H1 (cell line): ENCODE data around the gene SH3GL1. TPM values are rescaled to one million over a fixed set of nuclear protein-coding genes. Genes with fewer than 3 reads are reported as not detected.

Experiments
- CTCF ChIA-PET: fragments of 300-600 bp; sonication (Branson Sonifier 250); formaldehyde crosslinking; loops from one replicate; lab custom pipeline; 2021; ENCODE audit not compliant: partially characterized antibody; lab: Charles Lee
- POLR2A ChIA-PET: fragments of 300-600 bp; sonication (Branson Sonifier 250); formaldehyde crosslinking; loops from one replicate; lab custom pipeline; 2021; ENCODE audit warnings: inconsistent platforms; ENCODE audit not compliant: partially characterized antibody; lab: Charles Lee
- DNase-seq, 2 experiments: peaks; one replicate each; pipeline versions ENCODE4 v3.0.0 to v3.0.0-alpha.2; 2010 to 2022; ENCODE audit warnings: low spot score in 2 of 2, low read depth in 1 of 2, mixed read lengths in 1 of 2
- FAIRE-seq: peaks from 2 replicates; lab custom pipeline; 2011; peaks lifted over from hg19 to GRCh38; lab: Jason Lieb, UNC
- H2AFZ ChIP-seq: 2 replicates; pipeline ENCODE4 v1.8.1; 2012; ENCODE audit warnings: low read length, inconsistent platforms
- H2AK5ac ChIP-seq: 2 replicates; pipeline ENCODE4 v1.6.1; 2013; ENCODE audit warnings: low read depth, low read length
- H2BK120ac ChIP-seq: replicated peaks from 2 replicates; pipeline ENCODE3; 2013; ENCODE audit warnings: low read depth, low read length, inconsistent platforms
- H2BK12ac ChIP-seq: 2 replicates; pipeline ENCODE4 v1.6.1; 2013; ENCODE audit warnings: low read depth, low read length
- H2BK15ac ChIP-seq: 2 replicates; pipeline ENCODE4 v1.6.1; 2013; ENCODE audit warnings: low read length
- H2BK20ac ChIP-seq: 2 replicates; pipeline ENCODE4 v1.6.1; 2013; ENCODE audit warnings: low read length
- H2BK5ac ChIP-seq: 2 replicates; pipeline ENCODE4 v1.6.1; 2013; ENCODE audit warnings: low read depth, low read length
- H3K14ac ChIP-seq: 2 replicates; pipeline ENCODE4 v1.6.1; 2013; ENCODE audit warnings: inconsistent platforms; ENCODE audit not compliant: insufficient read length
- H3K18ac ChIP-seq: 2 replicates; pipeline ENCODE4 v1.6.1; 2013; ENCODE audit warnings: low read length; ENCODE audit errors: extremely low read depth
- H3K23ac ChIP-seq: 2 replicates; pipeline ENCODE4 v1.6.1; 2013; ENCODE audit warnings: inconsistent platforms; ENCODE audit not compliant: insufficient read length
- H3K23me2 ChIP-seq: 2 replicates; pipeline ENCODE4 v1.6.1; 2013; ENCODE audit warnings: low read depth, low read length
- H3K27ac ChIP-seq: 2 replicates; pipeline ENCODE4 v1.6.1; 2011; ENCODE audit warnings: low read depth, low read length, inconsistent platforms
- H3K27me3 ChIP-seq, 4 experiments: replicated peaks in 1 of 4; 1 replicate in 1 of 4; 2 replicates in 3 of 4; pipeline versions ENCODE4 v1.6.1 to v1.8.1; 2011 to 2013; ENCODE audit warnings: low read length in 3 of 4, mild to moderate bottlenecking in 3 of 4, inconsistent platforms in 2 of 4, mixed read lengths in 2 of 4, moderate library complexity in 1 of 4; ENCODE audit not compliant: control insufficient read depth in 3 of 4, insufficient read depth in 3 of 4; ENCODE audit errors: extremely low read depth in 1 of 4
- H3K36me3 ChIP-seq, 4 experiments: 2 replicates each; pipeline versions ENCODE4 v1.6.1 to v1.8.1; 2011 to 2013; ENCODE audit warnings: mild to moderate bottlenecking in 4 of 4, low read length in 3 of 4, moderate library complexity in 2 of 4, control low read depth in 1 of 4, inconsistent platforms in 1 of 4; ENCODE audit not compliant: insufficient read depth in 4 of 4, control insufficient read depth in 2 of 4
- H3K4ac ChIP-seq: replicated peaks from 2 replicates; pipeline ENCODE3; 2013; ENCODE audit warnings: low read length, low read depth, mixed read lengths, inconsistent platforms; ENCODE audit not compliant: insufficient read length
- H3K4me1 ChIP-seq, 4 experiments: replicated peaks in 1 of 4; 1 replicate in 1 of 4; 2 replicates in 3 of 4; pipeline versions ENCODE4 v1.6.1 to v1.8.1; 2011 to 2013; ENCODE audit warnings: low read length in 3 of 4, inconsistent platforms in 2 of 4, mixed read lengths in 1 of 4; ENCODE audit not compliant: insufficient read depth in 4 of 4, control insufficient read depth in 3 of 4
- H3K4me2 ChIP-seq, 2 experiments: 2 replicates each; pipeline versions ENCODE4 v1.6.1 to v1.8.1; 2011 to 2013; ENCODE audit warnings: low read depth in 2 of 2, low read length in 2 of 2, control low read depth in 1 of 2, inconsistent platforms in 1 of 2, mild to moderate bottlenecking in 1 of 2; ENCODE audit not compliant: insufficient read depth in 1 of 2
- H3K4me3 ChIP-seq, 4 experiments: fragments of 200-600, 300-600 bp in 1 of 4; sonication (generic), shearing (Covaris generic), sonication (Bioruptor Twin) in 1 of 4; 2 replicates each; pipeline versions ENCODE4 v1.5.1 to v1.8.1; 2011 to 2016; ENCODE audit warnings: low read length in 4 of 4, low read depth in 3 of 4, control low read depth in 2 of 4, inconsistent platforms in 2 of 4, mild to moderate bottlenecking in 2 of 4, mixed read lengths in 1 of 4, moderate library complexity in 1 of 4; ENCODE audit not compliant: insufficient read depth in 2 of 4; ENCODE audit errors: extremely low read depth in 1 of 4
- H3K56ac ChIP-seq: replicated peaks from 2 replicates; pipeline ENCODE3; 2013; ENCODE audit warnings: low read depth, mild to moderate bottlenecking, mixed read lengths, low read length, inconsistent platforms; ENCODE audit not compliant: insufficient read length
- H3K79me1 ChIP-seq: 2 replicates; pipeline ENCODE4 v1.6.1; 2013; ENCODE audit warnings: low read depth, low read length, control low read depth
- H3K79me2 ChIP-seq, 2 experiments: 2 replicates each; pipeline versions ENCODE4 v1.6.1 to v1.8.1; 2012 to 2013; ENCODE audit warnings: low read length in 2 of 2, mild to moderate bottlenecking in 2 of 2, inconsistent platforms in 1 of 2; ENCODE audit not compliant: insufficient read depth in 2 of 2, control insufficient read depth in 1 of 2
- H3K9ac ChIP-seq, 4 experiments: replicated peaks in 1 of 4; 1 replicate in 1 of 4; 2 replicates in 3 of 4; pipeline versions ENCODE4 v1.6.1 to v1.8.1; 2011 to 2013; ENCODE audit warnings: low read depth in 3 of 4, low read length in 3 of 4, control low read depth in 2 of 4, mild to moderate bottlenecking in 2 of 4, moderate library complexity in 2 of 4, inconsistent platforms in 1 of 4; ENCODE audit errors: extremely low read depth in 1 of 4
- H3K9me3 ChIP-seq, 2 experiments: 2 replicates each; pipeline versions ENCODE4 v1.6.1 to v1.8.1; 2012 to 2013; ENCODE audit warnings: mild to moderate bottlenecking in 2 of 2, moderate library complexity in 2 of 2, control low read depth in 1 of 2, inconsistent platforms in 1 of 2, low read depth in 1 of 2, low read length in 1 of 2, mixed read lengths in 1 of 2; ENCODE audit not compliant: insufficient read depth in 2 of 2
- H4K20me1 ChIP-seq, 2 experiments: replicated peaks in 1 of 2; 2 replicates each; pipeline versions ENCODE3 to v1.8.1; 2011 to 2013; ENCODE audit warnings: inconsistent platforms in 2 of 2, low read length in 2 of 2, mild to moderate bottlenecking in 1 of 2; ENCODE audit not compliant: insufficient read depth in 2 of 2, control insufficient read depth in 1 of 2
- H4K5ac ChIP-seq: 2 replicates; pipeline ENCODE4 v1.6.1; 2013; ENCODE audit warnings: low read length, low read depth, mixed read lengths, inconsistent platforms; ENCODE audit not compliant: insufficient read length
- H4K8ac ChIP-seq: 2 replicates; pipeline ENCODE4 v1.8.0; 2013; ENCODE audit warnings: mild to moderate bottlenecking, moderate library complexity, low read length, inconsistent platforms; ENCODE audit not compliant: insufficient read depth; ENCODE audit errors: extremely low read depth
- H4K91ac ChIP-seq: replicated peaks from 2 replicates; pipeline ENCODE3; 2013; ENCODE audit warnings: low read length, mixed read lengths, inconsistent platforms; ENCODE audit not compliant: insufficient read length
- ATF3 ChIP-seq: IDR thresholded peaks from 2 replicates; pipeline ENCODE4 v1.6.1; 2011; ENCODE audit warnings: low read depth, mild to moderate bottlenecking, low read length; ENCODE audit not compliant: insufficient read depth
- CBX5 ChIP-seq: fragments of 300-800, 300-1000 bp; sonication (generic); IDR thresholded peaks from 2 replicates; pipeline ENCODE4 v1.7.1; 2016; ENCODE audit warnings: antibody characterized with exemption, low read length, low read depth
- CEBPB ChIP-seq: IDR thresholded peaks from 2 replicates; pipeline ENCODE4 v1.6.1; 2012; ENCODE audit warnings: low read depth, low read length
- CREB1 ChIP-seq: IDR thresholded peaks from 2 replicates; pipeline ENCODE4 v1.6.1; 2012; ENCODE audit warnings: inconsistent platforms
- CTBP2 ChIP-seq: IDR thresholded peaks from 2 replicates; pipeline ENCODE4 v1.7.0; 2011; ENCODE audit warnings: borderline replicate concordance, mild to moderate bottlenecking, moderate library complexity, mixed read lengths, low read length; ENCODE audit not compliant: insufficient read depth, insufficient read length
- KDM1A ChIP-seq: fragments of 200-600, 300-600 bp; sonication (generic); IDR thresholded peaks from 2 replicates; pipeline ENCODE4 v1.7.1; 2016; ENCODE audit warnings: mild to moderate bottlenecking, low read length, borderline replicate concordance
- KDM4A ChIP-seq: IDR thresholded peaks from one replicate; pipeline ENCODE4 v1.7.1; 2012; ENCODE audit warnings: low read depth, mild to moderate bottlenecking, moderate library complexity, low read length, inconsistent platforms; ENCODE audit not compliant: severe bottlenecking
- NANOG ChIP-seq: IDR thresholded peaks from 2 replicates; pipeline ENCODE4 v1.6.1; 2011; ENCODE audit warnings: low read length, low read depth, mild to moderate bottlenecking, inconsistent platforms; ENCODE audit not compliant: insufficient read depth, poor library complexity, severe bottlenecking
- POU5F1 ChIP-seq: IDR thresholded peaks from 2 replicates; pipeline ENCODE4 v1.6.1; 2011; ENCODE audit warnings: low read depth, mild to moderate bottlenecking, low read length, moderate library complexity
- SIX5 ChIP-seq: IDR thresholded peaks from 2 replicates; pipeline ENCODE4 v1.6.1; 2011; ENCODE audit warnings: mild to moderate bottlenecking, low read depth, low read length
- TEAD4 ChIP-seq: IDR thresholded peaks from 2 replicates; pipeline ENCODE4 v1.6.1; 2012; ENCODE audit warnings: low read depth, low read length, inconsistent platforms, mixed read lengths
- WGBS, 2 experiments: shearing (Covaris generic) in 1 of 2; methylation state at CpG; one replicate each; pipeline versions ENCODE4 v1.1.6 to v1.1.7; 2013 to 2015; ENCODE audit warnings: low lambda C conversion rate in 2 of 2, mixed read lengths in 2 of 2, inconsistent platforms in 1 of 2, low coverage in 1 of 2, missing lambda C conversion rate in 1 of 2; ENCODE audit not compliant: insufficient replicate concordance in 2 of 2, insufficient coverage in 1 of 2, insufficient read length in 1 of 2; ENCODE audit errors: extremely low coverage in 1 of 2, missing lambda C conversion rate in 1 of 2; 5-methylcytosine and 5-hydroxymethylcytosine counted together
- polyA plus RNA-seq, 7 experiments: library from polyadenylated mRNA; depleted of rRNA in 3 of 7; stranded (reverse) in 5 of 7; unstranded in 2 of 7; fragments of >200 nt in 5 of 7; fragments of 200-250 nt in 2 of 7; gene quantifications; 1 replicate in 5 of 7; 2 replicates in 1 of 7; 4 replicates in 1 of 7; pipeline versions ENCODE4 v1.2.1 to v1.2.3, GENCODE V29; 2011 to 2013; ENCODE audit warnings: missing spikeins in 2 of 7, mixed read lengths in 2 of 7
- total RNA-seq: library from RNA; stranded (reverse); fragmentation: NEBNext Ultra II Directional; extraction: Animal tissue kit (Norgen Biotek cat#: 25700); gene quantifications from 2 replicates; pipeline ENCODE4 v1.2.1, GENCODE V29; 2021

The SH3GL1 gene
- total and polyA plus RNA-seq, 2 of the 8 experiments (the other 6 are each of a cell fraction or from before 2014, with no cell fraction given): 81.5 to 102 TPM

GRCh38 chr19:4346020-4346383 lies 54.3 kb downstream of the SH3GL1 start:
- Histone ChIP-seq H2BK20ac (no peak overlapping the region), H3K36me3 (peaks cover 0 to 16% (median 5%) of the 10 kb centered on the region in 4 experiments; a peak in 5 of 8 replicates), H3K4me1 (peaks cover 0 to 13% (median 4%) of the 10 kb centered on the region in 4 experiments; a peak in 5 of 7 replicates), H2BK5ac (no peak overlapping the region), H3K4ac (no peak overlapping the region), H3K23me2 (peaks cover 10% of the 10 kb centered on the region), H4K5ac (no peak overlapping the region), H3K56ac (no peak overlapping the region), H4K91ac (no peak overlapping the region), H2BK12ac (no peak overlapping the region), H3K9me3 (no peaks in the 10 kb centered on the region), H2AK5ac (no peak overlapping the region), H3K79me1 (no peaks in the 10 kb centered on the region), H3K18ac (no peak overlapping the region), H3K79me2 (peaks cover 0 to 5% of the 10 kb centered on the region in 2 experiments; a peak in 1 of 4 replicates), H4K8ac (no peak overlapping the region), H2BK15ac (no peak overlapping the region), H2AFZ (no peak overlapping the region), H3K4me2 (no peak overlapping the region), H4K20me1 (peaks cover 0 to 10% of the 10 kb centered on the region in 2 experiments), H3K14ac (no peak overlapping the region), H3K9ac (no peak overlapping the region), H3K23ac (no peak overlapping the region), H2BK120ac (no peak overlapping the region), H3K27ac (no peak overlapping the region), H3K27me3 (no peaks in the 10 kb centered on the region), H3K4me3 (no peak overlapping the region)
- WGBS, 2 experiments: 94% methylated on average over 6 of the region's 6 CpGs; no CpG with 5 or more reads in 1 of the 2 experiments
- TF ChIP-seq SIX5: no peak
- no peak for TF ChIP-seq KDM4A
- TF ChIP-seq CBX5: no peak
- TF ChIP-seq NANOG: no peak
- no peak for TF ChIP-seq CEBPB
- TF ChIP-seq KDM1A: no peak
- no peak for TF ChIP-seq ATF3
- no peak for TF ChIP-seq POU5F1
- no peak for TF ChIP-seq TEAD4
- no peak for TF ChIP-seq CREB1
- TF ChIP-seq CTBP2: no peak
- POLR2A ChIA-PET: interaction anchor here (1.6 to 5.6 kb wide), 3 partner anchors 15 to 78 kb away, joined by 7 to 72 read pairs (median 36); no protein-coding TSS in a partner anchor
- no peak for FAIRE-seq
- CTCF ChIA-PET: interaction anchor here (0.6 to 20.4 kb wide), 8 partner anchors 9 to 322 kb away, joined by 3 to 311 read pairs (median 3); partner anchors contain the start of gene SHD
- no peak for DNase-seq
